Stimulated activated CD4-positive, alpha-beta T cell treated with anti-CD3 and anti-CD28 coated beads, TNF-alpha, amount 100 ng/mL, for 1 hour (primary cell): Measurements from ENCODE around the gene SDCCAG8.

Experiments
- DNase-seq, 3 donors: peaks; one replicate each; pipeline ENCODE4 v3.0.0-alpha.2; 2020; ENCODE audit warnings: low read depth in 3 of 3, low spot score in 1 of 3

Gene SDCCAG8

GRCh38 chr1:243452092-243452491 lies 196.3 kb downstream of the SDCCAG8 start:
- no peak for DNase-seq

GRCh38 chr1:243454328-243454997 lies 198.6 kb downstream of the SDCCAG8 start:
- DNase-seq: no peak

- DNase-seq: no peak
These were observed 200.2 kb downstream of the SDCCAG8 start for GRCh38 chr1:243455760-243456651.

GRCh38 chr1:243457363-243457982 lies 201.6 kb downstream of the SDCCAG8 start:
- no peak for DNase-seq

- no peak for DNase-seq
These were observed 203.2 kb downstream of the SDCCAG8 start for GRCh38 chr1:243459059-243459458.

GRCh38 chr1:243461700-243462099 lies 205.9 kb downstream of the SDCCAG8 start:
- no peak for DNase-seq

GRCh38 chr1:243462929-243463697 lies 207.3 kb downstream of the SDCCAG8 start:
- DNase-seq: no peak

GRCh38 chr1:243465081-243465480 lies 209.2 kb downstream of the SDCCAG8 start:
- no peak for DNase-seq

- DNase-seq: no peak
These were observed 209.9 kb downstream of the SDCCAG8 start for GRCh38 chr1:243465738-243466137.

- no peak for DNase-seq
These were observed 213.7 kb downstream of the SDCCAG8 start for GRCh38 chr1:243469497-243469896.

- no peak for DNase-seq
These were observed 214.7 kb downstream of the SDCCAG8 start for GRCh38 chr1:243470502-243470901.

GRCh38 chr1:243471026-243471685 lies 215.3 kb downstream of the SDCCAG8 start:
- no peak for DNase-seq

GRCh38 chr1:243471754-243472745 lies 216.2 kb downstream of the SDCCAG8 start:
- no peak for DNase-seq

GRCh38 chr1:243473227-243474135 lies 217.6 kb downstream of the SDCCAG8 start:
- no peak for DNase-seq

GRCh38 chr1:243474136-243474881 lies 218.5 kb downstream of the SDCCAG8 start:
- no peak for DNase-seq

- no peak for DNase-seq
These were observed 219.1 kb downstream of the SDCCAG8 start for GRCh38 chr1:243474906-243475305.

GRCh38 chr1:243475966-243476365 lies 220.1 kb downstream of the SDCCAG8 start:
- no peak for DNase-seq
